Sigmoid colon (tissue), 7 donors: ENCODE data around the gene PAK1. TPM values are rescaled to one million over a fixed set of nuclear protein-coding genes. Genes with fewer than 3 reads are reported as not detected.

Experiments
- DNase-seq: peaks from one replicate; pipeline ENCODE4 v3.0.0-alpha.2; 2019
- H3K27ac ChIP-seq, 4 donors: fragments of 200-600 bp; sonication (generic); one replicate each; pipeline ENCODE4 v1.5.1; 2016 to 2019; ENCODE audit warnings: mild to moderate bottlenecking in 1 of 4
- H3K27me3 ChIP-seq, 3 donors: fragments of 200-600 bp; sonication (generic); one replicate each; pipeline ENCODE4 v1.5.1; 2019; ENCODE audit warnings: mild to moderate bottlenecking in 1 of 3
- H3K36me3 ChIP-seq, 4 donors: fragments of 200-600 bp; sonication (generic); one replicate each; pipeline ENCODE4 v1.5.1; 2016 to 2019
- H3K4me1 ChIP-seq, 4 donors: fragments of 200-600 bp; sonication (generic); one replicate each; pipeline ENCODE4 v1.5.1; 2017 to 2019
- H3K4me3 ChIP-seq, 4 donors: fragments of 200-600 bp; sonication (generic); one replicate each; pipeline ENCODE4 v1.5.1; 2017 to 2019; ENCODE audit warnings: mild to moderate bottlenecking in 2 of 4, moderate library complexity in 1 of 4
- H3K9me3 ChIP-seq, 4 donors: fragments of 200-600 bp in 3 of 4; sonication (generic) in 3 of 4; one replicate each; pipeline versions ENCODE4 v1.5.1 to v1.6.1; 2013 to 2019
- EP300 ChIP-seq, 4 donors: sonication (generic); formaldehyde crosslinking; IDR thresholded peaks; one replicate each; pipeline ENCODE4 v1.6.1; 2017; ENCODE audit warnings: antibody characterized with exemption in 4 of 4
- POLR2A ChIP-seq, 2 donors: fragments of 450-650 bp; IDR thresholded peaks; one replicate each; pipeline ENCODE4 v1.6.1; 2016; ENCODE audit warnings: antibody characterized with exemption in 2 of 2, mild to moderate bottlenecking in 2 of 2, moderate library complexity in 2 of 2
- POLR2AphosphoS5 ChIP-seq, 4 donors: sonication (generic); formaldehyde crosslinking; IDR thresholded peaks; one replicate each; pipeline ENCODE4 v1.6.1; 2017; ENCODE audit warnings: antibody characterized with exemption in 4 of 4
- WGBS, 2 donors: extraction: QIAGEN DNeasy Blood & Tissue Kit; methylation state at CpG; one replicate each; pipeline ENCODE4 v1.1.7; 2013; 5-methylcytosine and 5-hydroxymethylcytosine counted together
- intact Hi-C: fragments of 100-400 bp; cut with DNase I; formaldehyde crosslinking; loops from one replicate; pipeline ENCODE4 v1.15.1; 2023
- polyA plus RNA-seq, 3 donors: library from polyadenylated mRNA; stranded (reverse); fragments of 200-250 nt; gene quantifications; one replicate each; pipeline ENCODE4 v1.2.3, GENCODE V29; 2013
- total RNA-seq, 4 donors: library from RNA; depleted of rRNA; stranded (reverse); fragments of >200 nt; gene quantifications; one replicate each; pipeline ENCODE4 v1.1.0, GENCODE V29; 2016
- TF ChIP-seq, protein P1 (sequence below), 4 experiments: fragments of 450-650 bp in 3 of 4; fragments of 200-600 bp in 1 of 4; IDR thresholded peaks; one replicate each; pipeline ENCODE4 v1.5.1; 2016 to 2019; ENCODE audit warnings: antibody characterized with exemption in 4 of 4, mild to moderate bottlenecking in 3 of 4, moderate library complexity in 2 of 4
- donor health status: healthy with polysubstance abuse.
- donor health status: Bipolar disorder and iron deficiency.
- donor health status: healthy.

Gene PAK1
- total and polyA plus RNA-seq, 7 donors = 24.6 to 79.3 (median 37.7) TPM

DNA sequence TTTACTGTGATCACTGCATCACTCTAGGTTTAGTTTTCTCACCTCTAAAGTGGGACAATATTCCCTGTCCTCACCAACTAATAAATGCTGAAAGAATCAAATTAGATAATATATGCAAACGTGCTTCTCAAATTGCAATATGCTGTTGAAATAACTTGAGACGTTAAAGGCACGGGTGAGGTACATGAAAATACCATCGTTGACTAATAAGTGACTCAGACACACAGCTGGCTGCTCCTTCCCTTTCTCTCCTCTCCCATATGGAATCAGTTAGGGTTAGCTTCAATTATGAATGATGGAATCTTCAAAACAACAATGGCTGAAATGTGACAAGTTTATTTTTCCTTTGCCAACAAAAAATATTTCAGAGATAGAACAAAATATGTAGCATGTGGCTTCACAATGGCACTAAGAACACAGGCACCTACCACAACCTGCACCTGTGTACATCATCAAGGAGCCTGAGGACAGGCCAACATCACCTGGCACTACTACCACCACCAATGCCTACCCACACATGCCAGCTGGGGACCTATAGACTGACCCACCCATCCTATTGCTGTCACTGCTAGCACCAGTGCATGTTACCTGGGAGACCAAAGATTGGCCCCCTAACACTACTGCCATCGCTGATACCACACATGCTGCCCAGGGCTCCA, 186.2 kb downstream of the PAK1 start:
- Histone ChIP-seq H3K4me1 (no peaks in the 10 kb centered on the region), H3K4me3 (no peak overlapping the region), H3K9me3 (no peaks in the 10 kb centered on the region), H3K36me3 (no peaks in the 10 kb centered on the region), H3K27ac (no peak overlapping the region), H3K27me3 (peaks cover 0 to 5% (median 0%) of the 10 kb centered on the region in 3 donors)
- no peak for TF ChIP-seq EP300 (IDR thresholded peaks at IDR 0.05)
- TF ChIP-seq POLR2AphosphoS5 (IDR thresholded peaks at IDR 0.05) = no peak
- TF ChIP-seq, protein P1, sequence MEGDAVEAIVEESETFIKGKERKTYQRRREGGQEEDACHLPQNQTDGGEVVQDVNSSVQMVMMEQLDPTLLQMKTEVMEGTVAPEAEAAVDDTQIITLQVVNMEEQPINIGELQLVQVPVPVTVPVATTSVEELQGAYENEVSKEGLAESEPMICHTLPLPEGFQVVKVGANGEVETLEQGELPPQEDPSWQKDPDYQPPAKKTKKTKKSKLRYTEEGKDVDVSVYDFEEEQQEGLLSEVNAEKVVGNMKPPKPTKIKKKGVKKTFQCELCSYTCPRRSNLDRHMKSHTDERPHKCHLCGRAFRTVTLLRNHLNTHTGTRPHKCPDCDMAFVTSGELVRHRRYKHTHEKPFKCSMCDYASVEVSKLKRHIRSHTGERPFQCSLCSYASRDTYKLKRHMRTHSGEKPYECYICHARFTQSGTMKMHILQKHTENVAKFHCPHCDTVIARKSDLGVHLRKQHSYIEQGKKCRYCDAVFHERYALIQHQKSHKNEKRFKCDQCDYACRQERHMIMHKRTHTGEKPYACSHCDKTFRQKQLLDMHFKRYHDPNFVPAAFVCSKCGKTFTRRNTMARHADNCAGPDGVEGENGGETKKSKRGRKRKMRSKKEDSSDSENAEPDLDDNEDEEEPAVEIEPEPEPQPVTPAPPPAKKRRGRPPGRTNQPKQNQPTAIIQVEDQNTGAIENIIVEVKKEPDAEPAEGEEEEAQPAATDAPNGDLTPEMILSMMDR (IDR thresholded peaks at IDR 0.05) = no peak
- TF ChIP-seq POLR2A (IDR thresholded peaks at IDR 0.05) = no peak
- 86 to 88% methylated on average over 5 of the region's 5 CpGs for WGBS, 2 donors
- no peak for DNase-seq
- intact Hi-C loops = no loop called here

DNA sequence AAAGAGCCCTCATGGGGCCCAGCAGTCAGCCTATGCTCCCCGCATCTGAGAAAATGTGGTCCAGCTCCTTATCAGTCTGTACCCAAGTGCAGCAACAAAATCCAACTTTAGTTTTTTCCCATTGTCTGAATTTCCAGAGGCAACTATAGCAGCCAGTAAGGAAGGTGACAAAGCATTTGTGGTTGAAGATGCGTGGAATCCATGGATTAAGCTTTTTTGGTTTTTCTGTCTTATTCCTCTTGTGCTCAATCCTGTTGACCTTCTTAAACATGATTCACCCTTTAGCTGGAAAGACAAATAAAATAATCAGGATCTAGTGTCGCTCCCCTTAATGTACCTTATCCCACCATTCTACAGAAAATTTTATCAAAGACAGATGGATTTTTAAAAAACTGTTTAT, 186.8 kb downstream of the PAK1 start:
- H3K36me3 ChIP-seq = no peaks in the 10 kb centered on the region
- H3K27ac ChIP-seq = no peak overlapping the region
- no peaks in the 10 kb centered on the region for H3K4me1 ChIP-seq
- H3K9me3 ChIP-seq = no peaks in the 10 kb centered on the region
- no peak for TF ChIP-seq POLR2AphosphoS5 (IDR thresholded peaks at IDR 0.05)
- TF ChIP-seq POLR2A (IDR thresholded peaks at IDR 0.05) = no peak
- TF ChIP-seq, protein P1 (IDR thresholded peaks at IDR 0.05) = no peak
- no peak for TF ChIP-seq EP300 (IDR thresholded peaks at IDR 0.05)
- H3K4me3 ChIP-seq = no peak overlapping the region
- H3K27me3 ChIP-seq = peaks cover 0 to 5% (median 0%) of the 10 kb centered on the region in 3 donors
- intact Hi-C loops = no loop called here
- DNase-seq = no peak
- WGBS, 2 donors = 90 to 94% methylated on average over 3 of the region's 3 CpGs

DNA sequence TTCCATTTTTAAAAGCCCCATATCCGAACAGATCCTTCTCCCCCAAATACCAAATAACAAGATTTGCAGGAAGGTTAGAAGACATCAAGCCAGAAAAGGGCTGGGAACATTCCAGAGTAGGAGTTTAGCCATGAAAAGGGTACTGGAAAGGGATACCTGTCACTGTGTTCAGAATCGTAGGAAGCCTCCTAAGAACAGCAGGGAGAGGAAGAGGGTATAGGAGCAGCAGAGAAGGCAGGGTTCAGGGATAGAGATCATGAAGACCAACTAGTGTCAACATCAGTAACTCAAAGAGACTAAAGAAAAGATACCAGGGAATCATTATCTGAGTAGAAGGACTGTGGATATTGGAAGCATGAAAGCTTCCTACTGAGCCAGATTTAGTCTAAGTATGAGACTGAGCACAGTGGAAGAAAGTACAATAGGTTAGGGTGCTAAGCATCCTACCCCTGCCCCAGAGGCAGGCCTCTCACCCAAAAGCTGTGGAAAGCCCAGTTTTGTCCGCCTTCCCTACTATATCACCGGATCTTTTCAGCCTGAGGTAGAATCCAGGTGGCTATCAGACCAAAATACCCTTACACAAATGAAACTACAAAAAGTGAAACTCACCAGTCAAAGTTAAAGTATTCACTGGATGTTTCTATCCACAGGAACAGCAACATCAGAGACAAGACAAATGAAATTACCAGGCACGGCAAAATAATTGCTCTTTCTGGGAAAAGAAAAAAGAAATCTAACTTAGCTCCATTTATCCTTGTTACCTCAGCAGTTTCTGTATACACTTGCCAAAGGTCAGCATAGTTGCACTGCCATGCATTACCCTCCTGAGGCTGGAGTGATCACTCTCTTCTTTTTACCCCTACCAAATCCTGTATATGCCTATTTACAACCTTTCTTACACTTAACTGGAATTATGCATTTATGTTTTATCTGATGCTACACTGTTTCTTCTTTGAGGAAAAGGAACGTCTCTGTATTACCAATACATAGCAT, 189.1 kb downstream of the PAK1 start:
- DNase-seq = no peak
- TF ChIP-seq POLR2AphosphoS5 (IDR thresholded peaks at IDR 0.05) = no peak
- no peak for TF ChIP-seq POLR2A (IDR thresholded peaks at IDR 0.05)
- no peak for TF ChIP-seq EP300 (IDR thresholded peaks at IDR 0.05)
- peaks cover 0 to 5% (median 0%) of the 10 kb centered on the region in 3 donors for H3K27me3 ChIP-seq
- no peaks in the 10 kb centered on the region for H3K4me1 ChIP-seq
- no peaks in the 10 kb centered on the region for H3K9me3 ChIP-seq
- no peak overlapping the region for H3K27ac ChIP-seq
- 85 to 92% methylated on average over 6 of the region's 6 CpGs for WGBS, 2 donors
- intact Hi-C loops = no loop called here
- H3K36me3 ChIP-seq = no peaks in the 10 kb centered on the region
- no peak overlapping the region for H3K4me3 ChIP-seq

DNA sequence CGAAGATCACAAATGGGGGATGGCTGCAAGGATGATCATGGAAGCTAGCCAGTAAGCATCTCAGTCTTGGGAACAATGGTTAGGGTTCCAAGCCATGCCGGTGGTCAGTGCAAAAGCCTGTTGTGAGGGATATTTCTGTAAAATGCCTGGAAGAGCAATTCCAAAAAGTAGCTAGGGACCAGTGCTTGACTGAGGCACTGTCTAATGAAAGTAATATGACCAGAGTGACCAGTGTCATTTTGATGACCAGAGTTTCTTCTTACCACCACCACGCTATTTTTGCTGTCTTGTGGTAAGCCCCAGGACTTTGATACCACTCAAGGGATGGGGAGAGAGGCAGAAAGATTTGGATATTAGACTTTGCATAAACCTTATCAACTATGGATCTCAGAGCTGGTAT, 190.8 kb downstream of the PAK1 start:
- Histone ChIP-seq H3K4me3 (no peak overlapping the region), H3K27me3 (peaks cover 0 to 4% (median 0%) of the 10 kb centered on the region in 3 donors), H3K9me3 (no peaks in the 10 kb centered on the region), H3K36me3 (no peaks in the 10 kb centered on the region), H3K27ac (no peak overlapping the region), H3K4me1 (no peaks in the 10 kb centered on the region)
- TF ChIP-seq, protein P1 (IDR thresholded peaks at IDR 0.05) = no peak
- TF ChIP-seq EP300 (IDR thresholded peaks at IDR 0.05) = no peak
- TF ChIP-seq POLR2A (IDR thresholded peaks at IDR 0.05) = no peak
- TF ChIP-seq POLR2AphosphoS5 (IDR thresholded peaks at IDR 0.05) = no peak
- no peak for DNase-seq
- 75 to 76% methylated on average over 3 of the region's 3 CpGs for WGBS, 2 donors
- intact Hi-C loops = no loop called here
